Endothelial cell of umbilical vein (primary cell): ENCODE results near the gene TEX28.
"Not testable (repeated sequence)": the region's sequence is repeated elsewhere in the genome, so short reads cannot be mapped to it uniquely, and the experiment has no call there.

ENCODE experiments used
- CTCF ChIP-seq, 2 donors: IDR thresholded peaks; 1 replicate in 1 of 2; 2 replicates in 1 of 2; pipeline ENCODE4 v1.5.1; 2011; ENCODE audit warnings: low read length in 2 of 2, mild to moderate bottlenecking in 2 of 2, moderate library complexity in 2 of 2, control low read depth in 1 of 2, inconsistent platforms in 1 of 2, low read depth in 1 of 2; ENCODE audit not compliant: insufficient read depth in 1 of 2; ENCODE audit errors: extremely low read depth in 1 of 2
- POLR2A ChIP-seq: IDR thresholded peaks from 2 replicates; pipeline ENCODE4 v1.6.1; 2012; ENCODE audit warnings: low read depth, mild to moderate bottlenecking, control low read depth, low read length

DNA sequence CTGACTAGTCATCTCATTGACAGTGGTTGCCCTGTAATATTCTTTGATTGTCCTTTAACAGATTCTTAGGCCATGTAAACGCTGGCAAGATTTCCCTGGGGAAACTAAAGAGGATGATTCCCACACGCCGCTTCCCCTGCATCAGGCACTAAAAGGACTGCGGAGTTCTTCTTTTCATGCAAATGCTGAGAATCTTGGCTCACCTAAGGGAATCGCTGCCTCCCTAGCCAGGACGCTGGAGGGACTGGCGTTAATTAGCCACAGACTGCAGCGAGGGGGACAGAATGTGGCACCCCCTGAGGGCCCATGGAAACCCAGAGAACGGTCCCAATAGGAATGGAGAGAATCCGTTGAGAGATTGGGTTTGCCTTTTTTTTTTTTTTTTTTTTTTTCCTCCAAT lies 8.5 kb downstream of the TEX28 start:
- TF ChIP-seq CTCF (IDR thresholded peaks at IDR 0.05; ENCODE audit: extremely low read depth in 1 of 2, insufficient read depth in 1 of 2, low read depth in 1 of 2, low read length in 2 of 2); POLR2A: not testable (repeated sequence)
